ENCODE measurements around the gene ZNF865. TPM values are rescaled to one million over a fixed set of nuclear protein-coding genes. Genes with fewer than 3 reads are reported as not detected.

The ZNF865 gene
- total RNA-seq, 1 experiment from 2014 or later: 21.7 TPM

DNA sequence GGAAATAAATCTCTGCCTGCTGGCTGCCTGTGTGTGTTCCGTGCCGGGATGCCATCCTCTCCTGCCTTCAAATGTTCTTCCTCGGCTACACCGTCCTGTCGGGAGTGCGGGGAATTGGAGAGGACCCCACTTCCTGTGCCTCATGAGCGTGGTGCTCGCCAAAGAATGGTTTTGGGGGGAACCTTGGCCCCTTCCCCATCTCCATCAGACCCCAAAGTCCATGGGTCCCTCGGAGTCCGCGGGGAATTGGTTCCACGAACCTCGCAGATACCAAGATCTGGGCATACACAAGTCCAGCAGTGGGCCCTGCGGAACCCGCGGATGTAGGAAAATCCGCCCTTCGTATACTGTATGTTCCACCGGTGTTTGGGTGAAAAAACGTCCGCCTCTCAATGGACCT lies 2.3 kb upstream of the ZNF865 start:
- peak overlapping the region; percentile 94 for H3K27ac Mint-ChIP-seq
- POLR2A ChIA-PET: interaction anchor here (0.7 kb wide), 1 partner anchor 236 kb away, joined by 3 read pairs; no protein-coding TSS in a partner anchor
- no peak for TF ChIP-seq MYBL2 (CRISPR knock-in tag; IDR thresholded peaks at IDR 0.05)
- TF ChIP-seq, protein P1, sequence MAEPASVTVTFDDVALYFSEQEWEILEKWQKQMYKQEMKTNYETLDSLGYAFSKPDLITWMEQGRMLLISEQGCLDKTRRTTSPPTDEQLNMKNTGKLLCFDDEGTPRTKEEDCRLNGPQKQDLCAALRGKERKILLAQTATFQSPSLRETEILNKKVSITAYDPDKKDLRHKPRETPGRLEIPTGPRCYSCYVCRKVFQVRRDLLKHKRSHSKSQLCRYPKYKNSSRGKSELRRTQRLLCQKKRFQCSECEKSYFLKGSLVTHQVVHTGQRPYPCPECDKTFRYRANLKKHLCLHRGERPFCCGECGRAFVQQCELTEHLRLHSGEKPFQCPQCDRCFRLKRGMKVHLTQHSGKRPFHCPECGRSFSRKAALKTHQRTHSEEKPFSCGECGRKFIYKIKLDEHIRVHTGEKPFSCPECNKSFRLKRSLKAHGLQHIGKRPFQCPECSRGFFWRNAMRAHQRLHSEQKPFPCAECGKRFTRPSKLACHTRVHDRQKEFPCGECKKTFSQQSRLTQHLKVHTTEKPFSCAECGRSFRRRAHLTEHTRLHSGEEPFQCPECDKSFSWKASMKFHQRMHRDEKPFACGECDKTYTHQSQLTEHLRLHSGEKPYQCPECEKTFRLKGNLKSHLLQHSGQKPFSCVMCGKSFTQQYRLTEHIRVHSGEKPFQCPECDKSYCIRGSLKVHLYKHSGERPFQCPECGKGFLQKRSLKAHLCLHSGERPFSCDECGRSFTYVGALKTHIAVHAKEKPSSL (CRISPR knock-in tag; conservative IDR thresholded peaks at IDR 0.05): no peak
- no peak for TF ChIP-seq E2F4 (CRISPR knock-in tag; IDR thresholded peaks at IDR 0.05; ENCODE audit: borderline replicate concordance, low read depth)
- TF ChIP-seq, protein P2, sequence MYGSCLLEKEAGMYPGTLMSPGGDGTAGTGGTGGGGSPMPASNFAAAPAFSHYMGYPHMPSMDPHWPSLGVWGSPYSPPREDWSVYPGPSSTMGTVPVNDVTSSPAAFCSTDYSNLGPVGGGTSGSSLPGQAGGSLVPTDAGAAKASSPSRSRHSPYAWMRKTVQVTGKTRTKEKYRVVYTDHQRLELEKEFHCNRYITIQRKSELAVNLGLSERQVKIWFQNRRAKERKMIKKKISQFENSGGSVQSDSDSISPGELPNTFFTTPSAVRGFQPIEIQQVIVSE (CRISPR knock-in tag; IDR thresholded peaks at IDR 0.05; ENCODE audit: borderline replicate concordance): no peak
- no peak for TF ChIP-seq RORB (CRISPR knock-in tag; IDR thresholded peaks at IDR 0.05)
- no peak for TF ChIP-seq ZNF671 (CRISPR knock-in tag; IDR thresholded peaks at IDR 0.05)
- TF ChIP-seq FOXK1 (CRISPR knock-in tag; IDR thresholded peaks at IDR 0.05): no peak
- no peak for TF ChIP-seq ZBTB21 (CRISPR knock-in tag; IDR thresholded peaks at IDR 0.05; ENCODE audit: borderline replicate concordance)
- no peak for TF ChIP-seq ZNF532 (CRISPR knock-in tag; IDR thresholded peaks at IDR 0.05; ENCODE audit: borderline replicate concordance)
- no peak for TF ChIP-seq IRF2 (CRISPR knock-in tag; IDR thresholded peaks at IDR 0.05; ENCODE audit: borderline replicate concordance, low read depth)
- no peak for TF ChIP-seq PRRX2 (CRISPR knock-in tag; IDR thresholded peaks at IDR 0.05)
- no peak for TF ChIP-seq SMAD3 (CRISPR knock-in tag; IDR thresholded peaks at IDR 0.05; ENCODE audit: borderline replicate concordance)
- TF ChIP-seq, protein P3, sequence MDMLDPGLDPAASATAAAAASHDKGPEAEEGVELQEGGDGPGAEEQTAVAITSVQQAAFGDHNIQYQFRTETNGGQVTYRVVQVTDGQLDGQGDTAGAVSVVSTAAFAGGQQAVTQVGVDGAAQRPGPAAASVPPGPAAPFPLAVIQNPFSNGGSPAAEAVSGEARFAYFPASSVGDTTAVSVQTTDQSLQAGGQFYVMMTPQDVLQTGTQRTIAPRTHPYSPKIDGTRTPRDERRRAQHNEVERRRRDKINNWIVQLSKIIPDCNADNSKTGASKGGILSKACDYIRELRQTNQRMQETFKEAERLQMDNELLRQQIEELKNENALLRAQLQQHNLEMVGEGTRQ (CRISPR knock-in tag; IDR thresholded peaks at IDR 0.05): no peak
- TF ChIP-seq, protein P4, sequence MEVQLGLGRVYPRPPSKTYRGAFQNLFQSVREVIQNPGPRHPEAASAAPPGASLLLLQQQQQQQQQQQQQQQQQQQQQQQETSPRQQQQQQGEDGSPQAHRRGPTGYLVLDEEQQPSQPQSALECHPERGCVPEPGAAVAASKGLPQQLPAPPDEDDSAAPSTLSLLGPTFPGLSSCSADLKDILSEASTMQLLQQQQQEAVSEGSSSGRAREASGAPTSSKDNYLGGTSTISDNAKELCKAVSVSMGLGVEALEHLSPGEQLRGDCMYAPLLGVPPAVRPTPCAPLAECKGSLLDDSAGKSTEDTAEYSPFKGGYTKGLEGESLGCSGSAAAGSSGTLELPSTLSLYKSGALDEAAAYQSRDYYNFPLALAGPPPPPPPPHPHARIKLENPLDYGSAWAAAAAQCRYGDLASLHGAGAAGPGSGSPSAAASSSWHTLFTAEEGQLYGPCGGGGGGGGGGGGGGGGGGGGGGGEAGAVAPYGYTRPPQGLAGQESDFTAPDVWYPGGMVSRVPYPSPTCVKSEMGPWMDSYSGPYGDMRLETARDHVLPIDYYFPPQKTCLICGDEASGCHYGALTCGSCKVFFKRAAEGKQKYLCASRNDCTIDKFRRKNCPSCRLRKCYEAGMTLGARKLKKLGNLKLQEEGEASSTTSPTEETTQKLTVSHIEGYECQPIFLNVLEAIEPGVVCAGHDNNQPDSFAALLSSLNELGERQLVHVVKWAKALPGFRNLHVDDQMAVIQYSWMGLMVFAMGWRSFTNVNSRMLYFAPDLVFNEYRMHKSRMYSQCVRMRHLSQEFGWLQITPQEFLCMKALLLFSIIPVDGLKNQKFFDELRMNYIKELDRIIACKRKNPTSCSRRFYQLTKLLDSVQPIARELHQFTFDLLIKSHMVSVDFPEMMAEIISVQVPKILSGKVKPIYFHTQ (CRISPR knock-in tag; IDR thresholded peaks at IDR 0.05): no peak
- no peak for TF ChIP-seq GRHL2 (CRISPR knock-in tag; IDR thresholded peaks at IDR 0.05; ENCODE audit: insufficient replicate concordance, severe bottlenecking)
- no peak for TF ChIP-seq SMAD4 (CRISPR knock-in tag; IDR thresholded peaks at IDR 0.05)
- no peak for TF ChIP-seq MXD4 (CRISPR knock-in tag; IDR thresholded peaks at IDR 0.05; ENCODE audit: borderline replicate concordance)
- no peak for TF ChIP-seq ESRRA (CRISPR knock-in tag; IDR thresholded peaks at IDR 0.05; ENCODE audit: borderline replicate concordance)
- H3K4me1 Mint-ChIP-seq: peaks cover 34% of the 10 kb centered on the region
- H3K27me3 Mint-ChIP-seq (ENCODE audit: low read depth): no peaks in the 10 kb centered on the region
- peaks cover 13% of the 10 kb centered on the region for H3K36me3 Mint-ChIP-seq
- CTCF ChIA-PET: interaction anchor here (2.3 kb wide), 1 partner anchor 51 kb away, joined by 9 read pairs; the partner anchor contains the start of gene U2AF2
- H3K4me3 Mint-ChIP-seq: peak overlapping the region; percentile 83; the same call in 1 of the 2 replicates
- DNase-seq (ENCODE audit: low spot score): no peak
- H3K9me3 Mint-ChIP-seq: no peaks in the 10 kb centered on the region
- ATAC-seq: no peak
